CD4-positive, alpha-beta memory T cell (primary cell): ENCODE data around the gene FOSB. TPM values are rescaled to one million over a fixed set of nuclear protein-coding genes. Genes with fewer than 3 reads are reported as not detected.

ENCODE experiments used
- CTCF ChIA-PET: fragments of 350-600 bp; sonication (Branson Sonifier 250); formaldehyde crosslinking; loops from one replicate; lab custom pipeline; 2021; ENCODE audit warnings: inconsistent platforms; ENCODE audit not compliant: partially characterized antibody; lab: Charles Lee
- POLR2A ChIA-PET: fragments of 350-600 bp; sonication (Branson Sonifier 250); formaldehyde crosslinking; loops from one replicate; lab custom pipeline; 2021; ENCODE audit not compliant: partially characterized antibody; lab: Charles Lee
- DNase-seq, 5 donors: peaks; one replicate each; pipeline versions ENCODE4 v3.0.0 to v3.0.0-alpha.2; 2020 to 2022; ENCODE audit warnings: mixed read lengths in 1 of 5
- H3K27ac ChIP-seq: one replicate; pipeline ENCODE4 v1.7.0; 2013; ENCODE audit warnings: low read depth, low read length
- H3K27me3 ChIP-seq: 2 replicates; pipeline ENCODE4 v1.7.0; 2013; ENCODE audit warnings: mild to moderate bottlenecking, low read length, moderate library complexity; ENCODE audit not compliant: insufficient read depth
- H3K36me3 ChIP-seq: 2 replicates; pipeline ENCODE4 v1.7.0; 2013; ENCODE audit warnings: mild to moderate bottlenecking, low read length, moderate library complexity; ENCODE audit not compliant: insufficient read depth
- H3K4me1 ChIP-seq: 2 replicates; pipeline ENCODE4 v1.7.0; 2013; ENCODE audit warnings: mild to moderate bottlenecking, low read length, moderate library complexity; ENCODE audit not compliant: insufficient read depth
- H3K4me3 ChIP-seq, 2 donors: one replicate each; pipeline ENCODE4 v1.7.0; 2013; ENCODE audit warnings: low read length in 2 of 2, mild to moderate bottlenecking in 1 of 2
- H3K9me3 ChIP-seq, 2 donors: one replicate each; pipeline ENCODE4 v1.7.0; 2013; ENCODE audit warnings: low read length in 2 of 2, control low read depth in 1 of 2; ENCODE audit not compliant: control insufficient read depth in 1 of 2
- H3K27ac Mint-ChIP-seq, 7 donors: one replicate each; pipeline ENCODE4 v1.8.0; 2020 to 2021; ENCODE audit warnings: mixed read lengths in 7 of 7, mild to moderate bottlenecking in 6 of 7, inconsistent platforms in 3 of 7, moderate library complexity in 3 of 7
- H3K27me3 Mint-ChIP-seq, 2 donors: one replicate each; pipeline ENCODE4 v1.8.0; 2020 to 2021; ENCODE audit warnings: mixed read lengths in 2 of 2
- H3K36me3 Mint-ChIP-seq, 2 donors: one replicate each; pipeline ENCODE4 v1.8.0; 2020 to 2021; ENCODE audit warnings: mixed read lengths in 2 of 2, inconsistent platforms in 1 of 2, mild to moderate bottlenecking in 1 of 2
- H3K4me1 Mint-ChIP-seq, 4 donors: one replicate each; pipeline ENCODE4 v1.8.0; 2020 to 2021; ENCODE audit warnings: mixed read lengths in 4 of 4, mild to moderate bottlenecking in 1 of 4
- H3K4me3 Mint-ChIP-seq, 8 donors: one replicate each; pipeline ENCODE4 v1.8.0; 2020 to 2021; ENCODE audit warnings: mixed read lengths in 8 of 8, mild to moderate bottlenecking in 7 of 8, moderate library complexity in 6 of 8, inconsistent platforms in 3 of 8
- H3K9me3 Mint-ChIP-seq, 8 donors: one replicate each; pipeline ENCODE4 v1.8.0; 2020 to 2021; ENCODE audit warnings: mixed read lengths in 8 of 8, mild to moderate bottlenecking in 5 of 8, inconsistent platforms in 3 of 8, moderate library complexity in 1 of 8
- intact Hi-C: fragments of 100-400 bp; cut with micrococcal nuclease; formaldehyde crosslinking; loops from one replicate; pipeline ENCODE4 v1.15.1; 2023
- polyA plus RNA-seq, 2 donors: library from polyadenylated mRNA; unstranded; fragments of 300-500 nt; fragmentation: Illumina TruSeq; gene quantifications; one replicate each; pipeline ENCODE4 v1.2.3, GENCODE V29; 2021
- total RNA-seq, 2 experiments: library from RNA; stranded (reverse); gene quantifications; one replicate each; pipeline ENCODE4 v1.2.3, GENCODE V29; 2021

FOSB gene
- total and polyA plus RNA-seq, 4 experiments from 2014 or later: 4.2 to 17.1 (median 8.6) TPM

DNA sequence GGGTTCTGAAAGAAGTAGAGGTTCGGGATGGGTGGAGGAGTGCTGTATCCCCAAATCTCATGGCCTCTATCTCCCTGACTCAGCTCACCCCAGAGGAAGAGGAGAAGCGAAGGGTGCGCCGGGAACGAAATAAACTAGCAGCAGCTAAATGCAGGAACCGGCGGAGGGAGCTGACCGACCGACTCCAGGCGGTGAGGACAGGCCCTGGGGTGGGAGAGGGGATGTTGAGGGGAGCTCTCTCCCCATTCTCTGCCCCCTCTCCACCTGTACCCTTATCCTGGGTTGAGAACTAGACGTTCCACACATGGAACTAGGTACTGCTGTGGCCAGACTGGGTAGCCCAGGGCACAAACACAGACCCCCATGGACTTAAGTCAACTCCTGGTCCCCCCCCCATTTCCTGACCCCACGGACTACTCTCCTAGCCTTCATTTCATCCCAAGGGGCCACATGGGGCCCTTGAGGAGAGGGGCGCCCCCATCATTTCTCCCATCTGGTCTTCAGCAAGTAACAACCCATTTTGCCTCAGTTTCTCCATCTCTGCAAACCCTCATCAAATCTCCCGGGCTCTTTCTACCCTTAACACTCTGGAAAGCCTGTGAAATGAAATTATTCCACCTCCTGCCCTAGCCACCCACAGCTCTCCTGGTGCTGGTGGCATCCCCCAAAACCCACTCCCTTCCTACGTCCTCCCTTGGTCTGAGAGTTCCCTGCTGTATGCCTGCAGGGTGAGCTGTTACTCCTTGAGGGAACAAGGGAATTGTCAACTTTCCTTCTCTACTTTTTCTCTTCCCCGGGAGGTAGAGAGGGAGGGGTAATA, 3.5 kb downstream of the FOSB start:
- POLR2A ChIA-PET: interaction anchor here (8.5 kb wide), 2 partner anchors 21 to 32 kb away, joined by 113 to 240 read pairs; no protein-coding TSS in a partner anchor
- CTCF ChIA-PET: interaction anchor here (1.1 to 1.3 kb wide), 2 partner anchors 14 to 32 kb away, joined by 5 to 6 read pairs; no protein-coding TSS in a partner anchor

GRCh38 chr19:45471931-45472562, 4.3 kb downstream of the FOSB start:
- Histone ChIP-seq H3K4me1 (peaks cover 26% of the 10 kb centered on the region), H3K36me3 (no peaks in the 10 kb centered on the region), H3K9me3 (no peaks in the 10 kb centered on the region), H3K4me3 (no peak overlapping the region), H3K27ac (no peak overlapping the region), H3K27me3 (no peaks in the 10 kb centered on the region)
- peaks cover 19 to 90% (median 32%) of the 10 kb centered on the region in 4 donors for H3K4me1 Mint-ChIP-seq
- intact Hi-C loops: no loop called here
- ChIA-PET CTCF (interaction anchor here (1.1 to 2.1 kb wide), 4 partner anchors 13 to 32 kb away, joined by 5 to 7 read pairs (median 6); no protein-coding TSS in a partner anchor), POLR2A (interaction anchor here (8.5 kb wide), 2 partner anchors 22 to 33 kb away, joined by 113 to 240 read pairs; no protein-coding TSS in a partner anchor)
- peak overlapping the region in 7 of 8 donors; percentile 4 to 95 (median 40) for H3K4me3 Mint-ChIP-seq
- peaks cover 3 to 4% of the 10 kb centered on the region in 2 donors for H3K27me3 Mint-ChIP-seq
- peaks cover 0 to 75% (median 0%) of the 10 kb centered on the region in 8 donors for H3K9me3 Mint-ChIP-seq
- H3K27ac Mint-ChIP-seq: peak overlapping the region in 6 of 7 donors; percentile 31 to 99 (median 92)
- peak in 4 of 5 donors; percentile 16 to 51 (median 44) for DNase-seq
- peaks cover 5 to 61% of the 10 kb centered on the region in 2 donors for H3K36me3 Mint-ChIP-seq

More for the DNA sequence above, 3.5 kb downstream of the FOSB start:
- DNase-seq: peak; percentile 23 to 51 (median 39)
- peaks cover 3 to 4% of the 10 kb centered on the region in 2 donors for H3K27me3 Mint-ChIP-seq
- H3K4me1 ChIP-seq: peaks cover 27% of the 10 kb centered on the region
- peaks cover 17 to 86% (median 30%) of the 10 kb centered on the region in 4 donors for H3K4me1 Mint-ChIP-seq
- H3K36me3 Mint-ChIP-seq: peaks cover 5 to 61% of the 10 kb centered on the region in 2 donors
- H3K27ac ChIP-seq: no peak overlapping the region
- H3K9me3 ChIP-seq: no peaks in the 10 kb centered on the region
- intact Hi-C loops: no loop called here
- peak overlapping the region; percentile 89 to 100 (median 99) for H3K27ac Mint-ChIP-seq
- no peak overlapping the region for H3K4me3 ChIP-seq
- peaks cover 0 to 69% (median 0%) of the 10 kb centered on the region in 8 donors for H3K9me3 Mint-ChIP-seq
- no peaks in the 10 kb centered on the region for H3K36me3 ChIP-seq
- H3K4me3 Mint-ChIP-seq: peak overlapping the region; percentile 4 to 96 (median 94)
- H3K27me3 ChIP-seq: no peaks in the 10 kb centered on the region

GRCh38 chr19:45472563-45473366, 5.0 kb downstream of the FOSB start:
- H3K9me3 ChIP-seq: no peaks in the 10 kb centered on the region
- H3K27me3 ChIP-seq: no peaks in the 10 kb centered on the region
- no peak overlapping the region for H3K27ac ChIP-seq
- Mint-ChIP-seq H3K4me1 (peaks cover 20 to 87% (median 36%) of the 10 kb centered on the region in 4 donors), H3K4me3 (peak overlapping the region in 7 of 8 donors; percentile 26 to 95 (median 60)), H3K27ac (peak overlapping the region; percentile 14 to 99 (median 94)), H3K27me3 (peaks cover 3 to 4% of the 10 kb centered on the region in 2 donors), H3K9me3 (peaks cover 0 to 79% (median 0%) of the 10 kb centered on the region in 8 donors), H3K36me3 (peaks cover 5 to 58% of the 10 kb centered on the region in 2 donors)
- ChIA-PET CTCF (interaction anchor here (1.3 to 16.8 kb wide), 4 partner anchors 14 to 35 kb away, joined by 5 to 487 read pairs (median 6); no protein-coding TSS in a partner anchor), POLR2A (interaction anchor here (8.5 kb wide), 2 partner anchors 23 to 33 kb away, joined by 113 to 240 read pairs; no protein-coding TSS in a partner anchor)
- peak; percentile 42 to 70 (median 50) for DNase-seq
- intact Hi-C loops: no loop called here
- peaks cover 30% of the 10 kb centered on the region for H3K4me1 ChIP-seq
- H3K36me3 ChIP-seq: no peaks in the 10 kb centered on the region
- no peak overlapping the region for H3K4me3 ChIP-seq

GRCh38 chr19:45473367-45473681, 5.5 kb downstream of the FOSB start:
- Histone ChIP-seq H3K9me3 (no peaks in the 10 kb centered on the region), H3K27ac (no peak overlapping the region), H3K4me1 (peaks cover 31% of the 10 kb centered on the region), H3K36me3 (no peaks in the 10 kb centered on the region), H3K4me3 (no peak overlapping the region), H3K27me3 (no peaks in the 10 kb centered on the region)
- peaks cover 0 to 79% (median 0%) of the 10 kb centered on the region in 8 donors for H3K9me3 Mint-ChIP-seq
- H3K27me3 Mint-ChIP-seq: peaks cover 3 to 4% of the 10 kb centered on the region in 2 donors
- peaks cover 5 to 54% of the 10 kb centered on the region in 2 donors for H3K36me3 Mint-ChIP-seq
- H3K4me3 Mint-ChIP-seq: peak overlapping the region in 4 of 8 donors; percentile 42 to 52 (median 43)
- CTCF ChIA-PET: interaction anchor here (1.8 to 16.8 kb wide), 3 partner anchors 13 to 35 kb away, joined by 5 to 487 read pairs (median 7); no protein-coding TSS in a partner anchor
- POLR2A ChIA-PET: interaction anchor here (8.5 kb wide), 1 partner anchor 34 kb away, joined by 113 read pairs; no protein-coding TSS in a partner anchor
- peaks cover 26 to 87% (median 40%) of the 10 kb centered on the region in 4 donors for H3K4me1 Mint-ChIP-seq
- DNase-seq: peak in 1 of 5 donors; percentile 27
- peak overlapping the region in 5 of 7 donors; percentile 27 to 99 (median 94) for H3K27ac Mint-ChIP-seq
- intact Hi-C loops: no loop called here

- no peak overlapping the region for H3K4me3 ChIP-seq
- DNase-seq: peak in 4 of 5 donors; percentile 42 to 63 (median 48)
- Mint-ChIP-seq H3K4me1 (peaks cover 27 to 87% (median 42%) of the 10 kb centered on the region in 4 donors), H3K27me3 (peaks cover 3 to 4% of the 10 kb centered on the region in 2 donors), H3K9me3 (peaks cover 0 to 79% (median 0%) of the 10 kb centered on the region in 8 donors), H3K27ac (peak overlapping the region in 6 of 7 donors; percentile 27 to 99 (median 94)), H3K4me3 (peak overlapping the region in 7 of 8 donors; percentile 27 to 56 (median 46)), H3K36me3 (peaks cover 5 to 52% of the 10 kb centered on the region in 2 donors)
- ChIA-PET CTCF (interaction anchor here (1.8 to 16.8 kb wide), 3 partner anchors 12 to 36 kb away, joined by 5 to 487 read pairs (median 7); no protein-coding TSS in a partner anchor), POLR2A (interaction anchor here (0.6 to 8.5 kb wide), 3 partner anchors 34 to 216 kb away, joined by 3 to 202 read pairs (median 113); no protein-coding TSS in a partner anchor)
- no peaks in the 10 kb centered on the region for H3K27me3 ChIP-seq
- H3K27ac ChIP-seq: no peak overlapping the region
- H3K36me3 ChIP-seq: no peaks in the 10 kb centered on the region
- intact Hi-C loops: no loop called here
- peaks cover 25% of the 10 kb centered on the region for H3K4me1 ChIP-seq
- no peaks in the 10 kb centered on the region for H3K9me3 ChIP-seq
Measured at GRCh38 chr19:45473682-45474605, 6.1 kb downstream of the FOSB start.
